Endothelial cell of umbilical vein (primary cell): Measurements from ENCODE around the gene CALML5.

Source experiments
- CTCF ChIP-seq, 2 donors: IDR thresholded peaks; 1 replicate in 1 of 2; 2 replicates in 1 of 2; pipeline ENCODE4 v1.5.1; 2011; ENCODE audit warnings: low read length in 2 of 2, mild to moderate bottlenecking in 2 of 2, moderate library complexity in 2 of 2, control low read depth in 1 of 2, inconsistent platforms in 1 of 2, low read depth in 1 of 2; ENCODE audit not compliant: insufficient read depth in 1 of 2; ENCODE audit errors: extremely low read depth in 1 of 2
- EZH2 ChIP-seq: IDR thresholded peaks from 2 replicates; pipeline ENCODE4 v1.6.1; 2012; ENCODE audit warnings: borderline replicate concordance, low read depth, mild to moderate bottlenecking, moderate library complexity, low read length, inconsistent platforms; ENCODE audit not compliant: severe bottlenecking
- MAX ChIP-seq: IDR thresholded peaks from 2 replicates; pipeline ENCODE4 v1.6.1; 2011; ENCODE audit not compliant: insufficient read depth, insufficient read length
- POLR2A ChIP-seq: IDR thresholded peaks from 2 replicates; pipeline ENCODE4 v1.6.1; 2012; ENCODE audit warnings: low read depth, mild to moderate bottlenecking, control low read depth, low read length
- POLR2AphosphoS5 ChIP-seq: IDR thresholded peaks from 2 replicates; pipeline ENCODE4 v1.6.1; 2012; ENCODE audit warnings: low read depth, mild to moderate bottlenecking, control low read depth, low read length, moderate library complexity; ENCODE audit not compliant: insufficient read depth

- no peak for TF ChIP-seq POLR2AphosphoS5
- TF ChIP-seq CTCF (IDR thresholded peaks at IDR 0.05; ENCODE audit: extremely low read depth in 1 of 2, insufficient read depth in 1 of 2, low read depth in 1 of 2, low read length in 2 of 2), result no peak
- TF ChIP-seq POLR2A, result no peak
- no peak for TF ChIP-seq MAX
- no peak for TF ChIP-seq EZH2
Measured at GRCh38 chr10:5450605-5451384, 48.6 kb downstream of the CALML5 start.
